Type B pancreatic cell (in vitro differentiated cells): ENCODE results near the gene TMEM141. TPM values are rescaled to one million over a fixed set of nuclear protein-coding genes. Genes with fewer than 3 reads are reported as not detected.

Source experiments
- DNase-seq: peaks from one replicate; pipeline ENCODE4 v3.0.0; 2021; ENCODE audit warnings: mixed read lengths; ENCODE audit not compliant: unreplicated experiment; ENCODE audit errors: extremely low spot score
- H3K27ac Mint-ChIP-seq: 2 replicates; pipeline ENCODE4 v1.8.0; 2021; ENCODE audit warnings: mild to moderate bottlenecking, mixed read lengths
- H3K27me3 Mint-ChIP-seq: 2 replicates; pipeline ENCODE4 v1.8.0; 2021; ENCODE audit warnings: mixed read lengths
- H3K36me3 Mint-ChIP-seq: 2 replicates; pipeline ENCODE4 v1.8.0; 2021; ENCODE audit warnings: mixed read lengths
- H3K4me1 Mint-ChIP-seq: one replicate; pipeline ENCODE4 v1.8.0; 2021; ENCODE audit warnings: mixed read lengths; ENCODE audit not compliant: unreplicated experiment
- H3K4me3 Mint-ChIP-seq: 2 replicates; pipeline ENCODE4 v1.8.0; 2021; ENCODE audit warnings: mild to moderate bottlenecking, mixed read lengths
- H3K9me3 Mint-ChIP-seq: 2 replicates; pipeline ENCODE4 v1.8.0; 2021; ENCODE audit warnings: mixed read lengths
- CTCF ChIP-seq: fragments of 200-600 bp; sonication (generic); conservative IDR thresholded peaks from 2 replicates; pipeline ENCODE4 v1.5.0; 2021; ENCODE audit warnings: antibody characterized with exemption, mild to moderate bottlenecking
- total RNA-seq: library from RNA; stranded (reverse); gene quantifications from 2 replicates; pipeline ENCODE4 v1.2.1, GENCODE V29; 2021; ENCODE audit warnings: low replicate concordance

Gene TMEM141
- total RNA-seq, 1 donor from 2014 or later: 62.3 TPM

GRCh38 chr9:136820971-136821825 lies 30.1 kb downstream of the TMEM141 start:
- Mint-ChIP-seq H3K27me3 (no peaks in the 10 kb centered on the region), H3K4me1 (peaks cover 10% of the 10 kb centered on the region), H3K4me3 (peak overlapping the region; percentile 56), H3K9me3 (no peaks in the 10 kb centered on the region), H3K36me3 (peaks cover 18% of the 10 kb centered on the region), H3K27ac (peak overlapping the region; percentile 68)
- no peak for TF ChIP-seq CTCF
- no peak for DNase-seq

- Mint-ChIP-seq H3K27ac (no peak overlapping the region), H3K27me3 (no peaks in the 10 kb centered on the region), H3K9me3 (no peaks in the 10 kb centered on the region), H3K4me3 (no peak overlapping the region), H3K36me3 (peaks cover 14% of the 10 kb centered on the region), H3K4me1 (peaks cover 10% of the 10 kb centered on the region)
- DNase-seq: no peak
- TF ChIP-seq CTCF: no peak
These were observed 30.8 kb downstream of the TMEM141 start for GRCh38 chr9:136821826-136822544.

- DNase-seq: no peak
- Mint-ChIP-seq H3K9me3 (no peaks in the 10 kb centered on the region), H3K4me1 (peaks cover 10% of the 10 kb centered on the region), H3K36me3 (peaks cover 12% of the 10 kb centered on the region), H3K27me3 (no peaks in the 10 kb centered on the region), H3K4me3 (no peak overlapping the region), H3K27ac (no peak overlapping the region)
- no peak for TF ChIP-seq CTCF
These were observed 32.2 kb downstream of the TMEM141 start for GRCh38 chr9:136823136-136824046.

- no peak overlapping the region for H3K27ac Mint-ChIP-seq
- no peak for TF ChIP-seq CTCF
- no peaks in the 10 kb centered on the region for H3K27me3 Mint-ChIP-seq
- peaks cover 7% of the 10 kb centered on the region for H3K36me3 Mint-ChIP-seq
- no peak for DNase-seq
- H3K9me3 Mint-ChIP-seq: no peaks in the 10 kb centered on the region
- H3K4me3 Mint-ChIP-seq: no peak overlapping the region
- peaks cover 6% of the 10 kb centered on the region for H3K4me1 Mint-ChIP-seq
These were observed 33.5 kb downstream of the TMEM141 start for GRCh38 chr9:136824496-136825225.
